ENCODE results near the gene INPP4B.

INPP4B gene

GRCh38 chr4:142373610-142374009 lies 472.5 kb downstream of the INPP4B start:
- Histone ChIP-seq H3K27ac (ENCODE audit: low read length) (no peak overlapping the region), H3K79me2 (ENCODE audit: insufficient read depth, low read length) (peaks cover 87% of the 10 kb centered on the region), H3K4me3 (ENCODE audit: low read depth in 1 of 2, low read length in 2 of 2) (no peak overlapping the region), H3K27me3 (ENCODE audit: insufficient read depth, low read length, poor library complexity) (no peaks in the 10 kb centered on the region), H3K9me3 (ENCODE audit: insufficient read depth, low read length, severe bottlenecking) (no peaks in the 10 kb centered on the region), H3K4me1 (ENCODE audit: insufficient read depth, low read length) (peaks cover 20% of the 10 kb centered on the region), H3K9ac (ENCODE audit: low read depth, low read length) (no peak overlapping the region), H3K4me2 (ENCODE audit: insufficient read depth, low read length) (no peak overlapping the region), H2AFZ (ENCODE audit: low read depth, low read length) (no peak overlapping the region), H3K36me3 (ENCODE audit: insufficient read depth, low read length) (no peaks in the 10 kb centered on the region; the same call in 1 of the 2 replicates), H4K20me1 (ENCODE audit: insufficient read depth, low read length) (no peaks in the 10 kb centered on the region)
- DNase-seq = no peak
- ATAC-seq (ENCODE audit: insufficient read depth, low read depth) = no peak
- TF ChIP-seq EZH2 (IDR thresholded peaks at IDR 0.05; ENCODE audit: borderline replicate concordance, low read depth, low read length, severe bottlenecking) (no peak), CTCF (IDR thresholded peaks at IDR 0.05; ENCODE audit: borderline replicate concordance, extremely low read depth, low read length, poor library complexity, severe bottlenecking) (no peak)

DNA sequence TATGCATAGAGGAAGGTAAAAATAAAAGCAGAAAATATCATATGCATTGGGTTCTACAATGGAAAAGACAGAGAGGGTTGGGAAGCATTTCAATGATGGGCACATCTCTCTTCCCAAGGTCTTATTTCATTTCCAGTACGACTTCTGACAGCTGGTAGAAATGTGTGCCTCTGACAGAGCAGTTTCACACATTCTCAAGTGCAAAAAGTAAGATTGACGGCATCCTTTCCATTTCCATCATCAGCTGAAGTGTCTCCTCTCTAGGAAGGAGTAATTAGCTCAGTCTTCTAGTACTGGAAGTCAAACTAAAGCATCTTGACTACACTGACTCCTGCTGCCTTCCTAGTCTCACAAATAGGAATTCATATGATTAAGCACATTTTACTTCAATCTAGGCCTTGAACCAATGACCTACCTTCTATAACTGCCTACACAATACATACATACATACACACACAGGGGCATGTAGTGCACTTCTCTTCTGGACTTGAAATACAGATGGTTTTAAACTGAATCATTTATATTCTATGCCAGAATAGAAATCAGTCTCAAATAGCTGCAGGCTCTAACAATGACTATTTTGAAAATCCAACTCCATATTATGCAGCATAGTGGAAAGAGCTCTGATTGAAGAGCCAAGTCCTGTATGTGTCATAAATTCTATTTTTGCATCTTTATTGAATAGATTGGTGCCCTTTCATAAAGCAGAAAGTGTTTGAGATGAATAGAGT lies 473.4 kb downstream of the INPP4B start:
- no peaks in the 10 kb centered on the region for H3K27me3 ChIP-seq (ENCODE audit: insufficient read depth, low read length, poor library complexity)
- H3K4me2 ChIP-seq (ENCODE audit: insufficient read depth, low read length) = no peak overlapping the region
- H3K4me3 ChIP-seq (ENCODE audit: low read depth in 1 of 2, low read length in 2 of 2) = no peak overlapping the region
- ATAC-seq (ENCODE audit: insufficient read depth, low read depth) (no peak), DNase-seq (no peak)
- H3K4me1 ChIP-seq (ENCODE audit: insufficient read depth, low read length) = peaks cover 17% of the 10 kb centered on the region
- H3K9ac ChIP-seq (ENCODE audit: low read depth, low read length) = no peak overlapping the region
- peaks cover 85% of the 10 kb centered on the region for H3K79me2 ChIP-seq (ENCODE audit: insufficient read depth, low read length)
- no peaks in the 10 kb centered on the region for H3K9me3 ChIP-seq (ENCODE audit: insufficient read depth, low read length, severe bottlenecking)
- H3K36me3 ChIP-seq (ENCODE audit: insufficient read depth, low read length) = no peaks in the 10 kb centered on the region
- no peaks in the 10 kb centered on the region for H4K20me1 ChIP-seq (ENCODE audit: insufficient read depth, low read length)
- TF ChIP-seq EZH2 (IDR thresholded peaks at IDR 0.05; ENCODE audit: borderline replicate concordance, low read depth, low read length, severe bottlenecking) = no peak
- TF ChIP-seq CTCF (IDR thresholded peaks at IDR 0.05; ENCODE audit: borderline replicate concordance, extremely low read depth, low read length, poor library complexity, severe bottlenecking) = no peak
- no peak overlapping the region for H3K27ac ChIP-seq (ENCODE audit: low read length)
- H2AFZ ChIP-seq (ENCODE audit: low read depth, low read length) = no peak overlapping the region

GRCh38 chr4:142369141-142369540 lies 477.0 kb downstream of the INPP4B start:
- H3K79me2 ChIP-seq (ENCODE audit: insufficient read depth, low read length) = peaks cover 92% of the 10 kb centered on the region
- no peak overlapping the region for H3K4me3 ChIP-seq (ENCODE audit: low read depth in 1 of 2, low read length in 2 of 2)
- H3K27me3 ChIP-seq (ENCODE audit: insufficient read depth, low read length, poor library complexity) = no peaks in the 10 kb centered on the region
- no peak overlapping the region for H2AFZ ChIP-seq (ENCODE audit: low read depth, low read length)
- no peaks in the 10 kb centered on the region for H3K9me3 ChIP-seq (ENCODE audit: insufficient read depth, low read length, severe bottlenecking)
- no peak overlapping the region for H3K27ac ChIP-seq (ENCODE audit: low read length)
- DNase-seq (no peak), ATAC-seq (ENCODE audit: insufficient read depth, low read depth) (no peak)
- no peak overlapping the region for H3K4me2 ChIP-seq (ENCODE audit: insufficient read depth, low read length)
- no peak overlapping the region for H3K9ac ChIP-seq (ENCODE audit: low read depth, low read length)
- TF ChIP-seq EZH2 (IDR thresholded peaks at IDR 0.05; ENCODE audit: borderline replicate concordance, low read depth, low read length, severe bottlenecking) = no peak
- no peak for TF ChIP-seq CTCF (IDR thresholded peaks at IDR 0.05; ENCODE audit: borderline replicate concordance, extremely low read depth, low read length, poor library complexity, severe bottlenecking)
- H3K4me1 ChIP-seq (ENCODE audit: insufficient read depth, low read length) = peaks cover 11% of the 10 kb centered on the region
- H4K20me1 ChIP-seq (ENCODE audit: insufficient read depth, low read length) = peaks cover 5% of the 10 kb centered on the region; the same call in 1 of the 2 replicates
- H3K36me3 ChIP-seq (ENCODE audit: insufficient read depth, low read length) = peaks cover 3% of the 10 kb centered on the region; the same call in 1 of the 2 replicates

All from DND-41 (cell line).